GM19193 (cell line): ENCODE measurements around the gene GPR65.

ENCODE experiments used
- POLR2A ChIP-seq: IDR thresholded peaks from 4 replicates; pipeline ENCODE4 v1.6.1; 2011; ENCODE audit not compliant: insufficient read depth, insufficient read length; ENCODE audit errors: extremely low read depth

GPR65 gene

DNA sequence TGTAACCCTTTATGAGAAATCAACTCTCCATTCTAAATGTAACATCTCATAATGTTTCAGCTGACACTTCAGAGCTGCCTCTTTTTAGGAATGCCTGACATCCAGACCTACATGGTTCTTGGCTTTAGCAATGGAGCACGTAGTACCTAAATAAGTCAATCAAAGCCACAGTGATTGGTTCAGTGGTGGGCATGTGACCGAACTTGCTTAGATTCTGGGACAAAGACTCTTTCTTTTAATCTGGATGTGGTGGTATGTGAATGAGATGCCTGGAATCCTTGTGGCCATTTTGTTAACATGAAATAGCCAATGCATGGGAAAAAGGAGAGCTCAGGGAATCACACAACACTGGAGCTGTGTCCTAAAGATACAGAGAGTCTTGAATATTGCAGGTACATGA lies 11.8 kb downstream of the GPR65 start:
- TF ChIP-seq POLR2A = no peak

DNA sequence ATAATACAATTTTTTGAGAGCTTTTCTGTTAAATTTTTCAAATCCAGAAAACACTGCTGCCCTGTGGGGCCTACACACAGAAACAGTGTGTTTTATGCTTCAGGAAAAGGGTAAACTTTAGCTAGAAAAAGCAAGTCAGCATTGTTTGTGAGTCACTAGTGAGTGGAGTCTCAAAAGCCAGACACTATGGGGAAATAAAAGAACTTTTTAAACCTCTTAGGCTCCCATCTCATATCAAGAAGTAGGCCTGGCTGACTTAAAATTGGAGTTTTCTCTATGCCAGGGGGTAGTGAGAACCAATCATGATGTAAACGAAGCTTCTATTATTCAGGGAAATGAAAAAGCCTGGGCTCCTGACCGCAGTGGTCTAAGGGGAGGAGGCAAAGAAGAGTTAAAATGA lies 12.6 kb downstream of the GPR65 start:
- TF ChIP-seq POLR2A = no peak

DNA sequence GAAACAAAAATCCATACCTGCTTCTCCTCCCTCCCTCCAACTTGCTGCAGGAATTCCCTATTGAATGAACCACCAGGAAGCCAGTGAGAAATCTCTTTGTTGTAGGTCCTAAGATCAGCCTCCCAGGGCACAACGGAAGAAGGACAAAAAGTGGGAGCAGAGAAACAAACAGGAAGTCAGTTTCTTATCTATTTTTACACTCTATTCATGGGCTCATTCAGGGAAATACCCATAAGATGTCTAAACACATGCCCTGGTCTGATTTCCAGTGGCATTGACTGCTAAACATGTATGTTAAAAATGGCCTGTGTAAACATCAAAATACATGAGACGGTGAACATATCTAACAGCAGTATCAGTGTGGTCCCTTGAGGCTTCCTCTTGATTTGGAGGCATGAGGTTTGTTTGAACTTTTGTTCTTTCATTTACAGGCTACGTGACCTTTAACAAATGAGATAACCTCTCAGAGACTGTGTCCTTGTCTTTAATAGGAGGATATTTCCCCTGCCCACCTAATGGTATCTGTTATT lies 18.8 kb downstream of the GPR65 start:
- TF ChIP-seq POLR2A = no peak

DNA sequence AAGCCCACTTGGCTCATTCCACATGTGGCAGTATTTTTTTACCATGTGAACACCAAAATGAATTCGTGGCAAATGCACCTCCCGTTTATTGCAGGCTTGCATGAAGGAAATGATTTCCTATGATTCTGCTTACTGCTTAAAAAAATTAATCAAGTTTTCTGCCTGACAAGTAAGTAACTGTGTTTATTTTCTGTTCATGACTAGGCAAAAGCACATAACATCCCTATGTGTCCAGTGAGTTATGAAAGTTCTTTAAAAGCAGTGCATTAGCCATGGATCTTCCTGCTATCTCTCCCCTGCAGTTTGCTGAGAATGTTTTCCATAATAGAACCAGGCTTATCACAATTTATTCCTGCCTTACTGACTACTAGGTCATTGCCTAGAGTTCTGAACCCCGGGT lies 20.4 kb downstream of the GPR65 start:
- TF ChIP-seq POLR2A = no peak

DNA sequence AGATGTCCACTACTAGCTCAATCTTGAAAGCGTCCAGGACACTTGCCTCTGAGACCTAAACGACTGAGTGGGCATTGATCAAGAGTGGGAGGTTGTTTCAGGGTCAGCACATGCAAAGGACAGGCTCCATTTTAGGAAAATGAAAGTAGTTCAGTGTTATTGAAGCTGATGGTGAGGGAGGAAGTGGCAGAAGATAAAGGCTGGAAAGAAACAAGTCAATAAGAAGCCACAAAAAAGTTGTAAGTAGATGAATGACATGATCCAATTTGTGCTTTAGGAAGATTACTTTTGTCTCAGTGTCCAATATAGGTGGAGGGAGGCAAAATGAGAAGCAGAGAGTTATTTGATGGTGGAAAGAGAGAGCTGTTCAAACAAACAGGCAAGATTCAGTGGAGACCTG lies 22.0 kb downstream of the GPR65 start:
- no peak for TF ChIP-seq POLR2A

DNA sequence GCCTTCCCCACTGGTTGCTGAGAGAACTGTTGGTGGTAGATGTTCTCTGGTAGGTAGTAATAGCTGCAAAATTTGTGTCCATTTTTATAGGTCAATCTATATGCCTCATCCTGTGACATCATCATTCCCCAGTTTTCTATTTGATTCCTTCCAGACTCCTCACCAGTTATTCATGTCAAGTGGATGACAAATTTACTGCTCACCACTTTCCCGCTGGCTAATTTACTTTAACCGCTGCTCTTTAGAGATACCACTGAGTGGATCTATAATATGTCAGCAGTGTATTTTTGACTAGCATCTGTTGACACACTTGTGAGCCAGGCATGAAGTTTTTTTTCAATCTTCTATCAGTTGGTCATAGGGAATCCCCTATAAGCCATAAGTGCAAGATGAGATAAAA lies 24.6 kb downstream of the GPR65 start:
- TF ChIP-seq POLR2A = no peak

DNA sequence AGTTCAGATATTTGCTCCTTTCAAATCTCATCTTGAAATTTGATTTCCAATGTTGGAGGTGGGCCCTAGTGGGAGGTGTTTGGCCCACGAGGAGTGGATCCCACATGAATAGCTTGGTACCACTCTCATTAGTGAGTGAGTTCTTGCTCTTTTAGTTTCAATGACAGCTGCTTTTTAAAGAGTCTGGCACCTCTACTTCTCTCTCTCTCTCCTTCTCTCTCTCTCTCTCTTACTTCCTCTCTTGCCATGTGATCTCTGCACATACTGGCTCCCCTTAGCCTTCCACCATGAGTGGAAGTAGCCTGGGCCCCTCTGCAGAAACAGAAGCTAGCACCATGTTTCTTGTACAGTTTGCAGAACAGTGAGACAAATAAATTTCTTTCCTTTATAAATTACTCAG lies 25.1 kb downstream of the GPR65 start:
- TF ChIP-seq POLR2A = no peak

DNA sequence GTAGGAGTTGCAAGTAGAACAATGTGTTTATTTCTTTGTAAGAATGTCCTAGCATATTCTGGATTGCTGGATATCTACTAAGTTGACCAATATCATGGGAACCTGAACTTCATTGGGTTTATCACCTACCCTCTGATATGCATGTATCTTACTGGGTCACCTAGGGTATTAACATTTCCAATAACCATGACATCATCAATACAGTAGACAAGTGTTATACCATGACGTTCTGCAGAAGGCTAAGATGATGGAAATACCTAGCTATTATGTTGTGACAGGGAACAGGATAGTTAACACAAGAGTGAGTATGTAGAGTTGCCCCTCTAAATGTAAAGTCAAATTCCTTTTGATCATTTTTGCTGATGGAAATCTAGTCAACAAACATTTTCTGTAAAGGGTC lies 26.0 kb downstream of the GPR65 start:
- TF ChIP-seq POLR2A = no peak

DNA sequence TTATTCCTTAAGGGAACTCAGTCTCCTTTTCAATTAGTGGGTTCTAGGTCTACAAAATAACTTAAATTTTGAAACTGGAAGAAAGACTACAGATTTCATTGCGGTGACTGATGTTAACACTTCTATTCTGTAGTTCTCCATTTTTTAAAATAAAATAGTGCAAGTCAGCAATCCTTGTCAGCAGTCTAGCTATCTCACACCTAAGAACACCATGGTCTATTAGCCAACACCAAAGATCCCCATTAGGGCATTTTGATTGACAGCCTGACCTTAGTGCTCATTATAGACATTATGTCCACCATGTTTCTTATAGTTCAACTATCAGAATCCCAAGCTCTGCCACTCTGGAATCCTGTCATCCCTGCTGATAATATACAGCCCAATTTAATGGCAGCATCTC lies 27.4 kb downstream of the GPR65 start:
- no peak for TF ChIP-seq POLR2A

DNA sequence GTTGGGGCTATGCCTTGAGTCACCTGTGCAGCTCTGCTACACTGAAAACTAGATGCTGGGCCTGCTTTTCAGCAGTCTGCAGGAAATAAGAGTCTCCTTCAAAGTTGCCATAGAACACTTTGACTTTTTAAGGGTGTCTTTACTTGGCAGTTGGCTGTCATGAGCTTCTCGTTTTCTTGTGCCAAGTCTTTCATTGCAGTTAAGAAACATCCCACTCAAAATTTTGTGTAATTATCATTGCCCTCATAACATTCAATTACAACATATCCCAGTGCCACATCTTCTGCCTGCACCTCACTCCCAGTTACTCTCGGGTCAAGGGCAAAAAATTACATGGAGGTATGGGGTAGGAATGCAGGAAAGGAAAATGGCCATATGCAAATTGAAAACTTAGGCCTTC lies 29.1 kb downstream of the GPR65 start:
- no peak for TF ChIP-seq POLR2A

DNA sequence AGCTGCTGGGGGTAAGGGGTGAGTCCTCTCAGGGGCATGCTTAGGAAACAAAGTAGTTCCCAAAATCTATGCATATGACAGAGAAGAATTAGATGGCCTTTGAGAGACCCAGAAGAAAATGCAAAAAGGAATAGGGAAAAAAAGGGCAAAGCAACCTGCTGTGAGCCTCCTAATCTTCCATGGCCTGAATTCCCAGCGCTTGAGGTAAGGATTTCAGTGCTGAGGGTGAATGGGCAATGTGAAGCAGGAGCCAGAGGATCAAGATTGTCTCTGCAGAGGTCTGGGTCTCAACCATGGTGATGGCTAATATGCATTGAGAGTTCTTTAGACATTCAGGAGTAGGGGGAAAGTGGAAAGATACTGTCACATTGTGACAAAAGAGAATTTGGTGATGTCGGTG lies 31.5 kb downstream of the GPR65 start:
- no peak for TF ChIP-seq POLR2A

DNA sequence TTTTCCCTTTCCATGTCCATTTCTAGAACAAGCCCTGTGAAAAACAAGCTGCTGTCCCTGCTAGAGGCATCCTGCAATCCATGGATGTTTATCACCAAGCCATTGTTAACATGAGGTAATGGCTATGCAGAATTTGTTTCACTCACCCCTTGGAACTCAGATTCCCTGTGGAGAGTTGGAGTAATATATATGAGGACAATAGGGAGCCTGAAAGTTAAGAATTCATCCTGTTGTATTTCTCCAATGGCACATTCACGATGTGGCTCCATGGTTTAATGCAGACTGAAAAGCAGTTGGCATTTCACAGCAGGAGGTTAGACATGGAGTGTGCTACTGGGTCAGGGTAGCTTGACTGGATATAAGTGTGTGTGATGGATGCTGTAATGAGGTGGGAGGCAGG lies 32.4 kb downstream of the GPR65 start:
- no peak for TF ChIP-seq POLR2A

DNA sequence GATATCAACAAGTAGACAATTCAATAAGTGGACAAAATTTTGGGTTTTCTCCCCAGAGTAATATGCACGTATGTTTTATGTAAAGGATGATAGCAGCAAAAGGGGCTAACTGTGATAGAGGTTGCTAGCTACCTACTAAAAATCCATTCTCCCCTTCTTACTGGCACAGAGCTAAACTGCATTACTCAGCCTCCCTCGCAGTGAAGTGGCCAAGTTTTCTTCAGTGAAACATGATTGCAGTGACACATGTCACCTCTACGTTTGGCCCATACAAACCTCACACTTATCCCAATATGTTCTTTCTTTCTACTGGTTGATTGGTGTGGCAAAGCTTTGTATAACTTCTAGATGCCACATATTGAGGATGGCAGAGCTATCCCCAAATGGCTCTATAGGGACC lies 34.3 kb downstream of the GPR65 start:
- no peak for TF ChIP-seq POLR2A

DNA sequence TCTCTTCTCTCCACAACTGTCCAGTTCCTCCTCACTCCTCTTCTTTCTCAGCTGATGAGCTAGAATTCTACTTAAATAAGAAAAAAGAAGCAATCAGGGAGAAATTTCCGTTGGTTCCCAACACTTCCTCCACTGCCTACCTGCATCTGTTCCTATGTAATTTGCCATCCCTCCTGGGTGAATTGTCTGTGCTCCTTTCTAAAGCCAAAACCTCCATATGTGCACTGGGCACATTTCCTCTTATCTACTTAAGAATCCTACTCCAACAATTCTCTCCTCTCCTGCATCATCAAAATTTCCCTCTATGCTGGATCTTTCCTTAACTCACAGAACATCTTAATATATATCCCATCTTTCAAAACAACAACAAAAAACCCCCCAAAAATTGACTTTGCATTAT lies 35.2 kb downstream of the GPR65 start:
- TF ChIP-seq POLR2A = no peak

DNA sequence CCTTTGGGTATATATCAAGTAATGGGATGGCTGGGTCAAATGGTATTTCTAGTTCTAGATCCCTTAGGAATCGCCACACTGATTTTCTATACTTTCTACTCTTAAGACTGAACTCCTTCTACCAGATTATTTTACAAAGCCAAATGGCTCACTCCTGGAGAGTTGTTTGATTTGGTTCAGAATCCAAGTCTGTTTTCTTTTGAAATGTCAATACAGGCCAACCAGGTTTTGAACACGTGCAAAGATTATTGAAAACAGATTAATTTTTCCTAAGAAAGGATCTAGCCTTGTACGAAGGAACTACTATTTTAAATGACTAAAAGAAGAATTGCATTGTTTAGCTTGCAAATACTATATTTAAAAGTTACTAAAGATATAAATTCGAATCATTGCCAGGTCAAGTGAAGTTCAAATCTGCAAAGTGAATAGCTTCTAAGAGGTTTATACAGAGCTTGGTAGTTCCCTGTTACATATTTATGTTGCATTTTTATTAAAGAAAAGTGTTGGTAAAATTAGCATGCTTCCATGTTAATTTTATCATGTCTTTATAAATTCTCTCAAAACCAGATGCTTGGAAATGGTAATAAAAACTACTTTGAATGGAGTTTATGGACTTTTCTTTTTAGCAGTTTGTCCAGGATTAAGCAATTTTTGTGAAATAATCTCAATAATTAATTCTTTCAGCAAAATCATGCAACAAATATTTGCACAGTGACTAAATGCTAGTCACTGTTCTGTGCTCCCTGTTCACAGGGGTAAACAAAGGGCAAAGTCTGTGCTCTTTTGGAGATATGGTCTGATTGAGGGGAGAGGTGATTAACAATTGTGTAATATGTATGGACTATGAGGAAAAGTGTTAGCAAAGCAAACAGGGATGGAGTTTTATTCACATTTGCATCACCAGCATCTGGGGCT lies 38.9 kb downstream of the GPR65 start:
- no peak for TF ChIP-seq POLR2A

DNA sequence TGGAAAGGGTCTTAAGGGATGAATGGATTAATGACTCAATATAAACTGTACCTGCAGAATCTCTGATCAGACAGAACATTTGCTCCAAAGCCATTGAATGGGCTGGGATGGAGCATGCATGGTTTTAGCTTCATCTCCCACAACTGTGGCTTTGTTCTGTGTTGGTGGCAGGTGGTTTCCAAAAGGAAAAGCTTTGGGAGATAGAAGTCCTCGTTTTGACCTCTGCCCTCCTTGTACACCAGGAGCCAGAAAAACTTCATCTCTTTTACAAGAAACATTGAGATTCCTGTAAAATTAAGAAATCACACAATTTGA lies 39.5 kb downstream of the GPR65 start:
- TF ChIP-seq POLR2A = no peak
